Activated CD4-positive, CD25-positive, alpha-beta regulatory T cell treated with anti-CD3 and anti-CD28 coated beads, Interleukin-2, amount 50 U/mL, for 16 hours (primary cell): ENCODE data around the gene ITGB2.

Experiments
- DNase-seq: peaks from one replicate; pipeline ENCODE4 v3.0.0-alpha.2; 2020; ENCODE audit warnings: low read depth, low spot score

Gene ITGB2

GRCh38 chr21:44897326-44898010 lies 23.2 kb downstream of the ITGB2 start:
- no peak for DNase-seq

DNA sequence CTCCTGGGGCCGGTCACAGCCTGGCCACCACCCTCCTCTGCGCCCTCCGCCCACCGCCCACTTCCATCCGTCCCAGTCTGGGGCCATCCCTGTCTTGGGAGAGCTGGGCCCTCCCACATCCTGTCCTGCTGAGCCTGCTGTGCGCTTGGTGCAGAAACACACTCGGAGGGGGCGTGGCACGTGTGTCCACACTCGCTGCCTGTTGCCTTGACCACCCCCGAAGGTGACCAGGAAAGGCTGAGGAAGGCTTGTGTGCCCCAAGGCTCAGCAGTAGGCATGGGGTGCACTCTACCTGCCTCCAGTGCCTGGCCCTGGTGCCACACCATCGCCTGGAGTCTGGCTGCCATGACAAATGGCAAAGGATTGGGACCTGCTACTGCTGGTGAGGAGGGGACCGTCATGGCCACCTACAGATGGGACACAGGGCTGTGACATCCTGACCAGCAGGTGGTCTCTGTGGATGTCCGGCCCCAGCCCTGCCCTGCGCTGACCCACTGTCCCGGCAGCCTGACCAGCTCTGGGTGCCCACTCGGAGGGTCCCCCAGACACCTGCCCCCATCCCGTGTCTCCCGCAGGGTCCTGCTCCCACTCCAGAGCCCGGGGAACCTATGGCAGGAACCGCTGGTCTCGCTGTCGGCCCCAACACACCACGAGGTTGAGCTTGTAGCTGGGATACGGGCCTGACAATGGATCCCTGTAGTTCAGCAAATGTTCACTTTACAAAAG lies 24.0 kb downstream of the ITGB2 start:
- no peak for DNase-seq

GRCh38 chr21:44895859-44896258 lies 24.8 kb downstream of the ITGB2 start:
- no peak for DNase-seq

DNA sequence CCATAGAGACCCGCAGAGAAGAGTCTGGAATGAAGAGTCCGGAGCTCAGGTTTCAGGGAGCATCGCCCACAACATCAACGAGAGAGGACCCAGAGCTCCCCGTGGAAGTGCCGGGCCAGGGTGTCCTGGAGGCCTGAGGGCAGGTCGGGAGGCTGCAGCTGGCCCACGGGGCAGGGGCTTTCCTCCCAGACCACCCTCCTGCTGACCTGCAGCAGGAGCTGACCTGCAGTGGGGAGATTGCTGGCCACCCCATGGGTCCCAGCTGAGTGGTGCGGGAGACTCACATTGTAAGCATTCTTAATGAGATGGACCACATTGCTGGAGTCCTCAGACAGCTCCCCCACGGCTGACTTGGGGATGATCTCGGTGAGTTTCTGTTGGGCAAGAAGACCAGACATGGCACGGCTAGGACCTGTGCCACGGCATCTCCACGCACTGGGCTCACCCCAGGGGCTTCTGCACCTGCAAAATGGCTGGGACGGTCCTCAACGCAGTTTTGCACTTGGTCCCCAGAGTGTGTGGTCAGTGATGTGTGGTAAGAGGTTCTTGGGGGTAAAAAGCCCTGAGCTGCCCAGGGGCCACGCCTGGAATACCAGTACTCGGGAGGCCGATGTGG lies 25.9 kb downstream of the ITGB2 start:
- no peak for DNase-seq

DNA sequence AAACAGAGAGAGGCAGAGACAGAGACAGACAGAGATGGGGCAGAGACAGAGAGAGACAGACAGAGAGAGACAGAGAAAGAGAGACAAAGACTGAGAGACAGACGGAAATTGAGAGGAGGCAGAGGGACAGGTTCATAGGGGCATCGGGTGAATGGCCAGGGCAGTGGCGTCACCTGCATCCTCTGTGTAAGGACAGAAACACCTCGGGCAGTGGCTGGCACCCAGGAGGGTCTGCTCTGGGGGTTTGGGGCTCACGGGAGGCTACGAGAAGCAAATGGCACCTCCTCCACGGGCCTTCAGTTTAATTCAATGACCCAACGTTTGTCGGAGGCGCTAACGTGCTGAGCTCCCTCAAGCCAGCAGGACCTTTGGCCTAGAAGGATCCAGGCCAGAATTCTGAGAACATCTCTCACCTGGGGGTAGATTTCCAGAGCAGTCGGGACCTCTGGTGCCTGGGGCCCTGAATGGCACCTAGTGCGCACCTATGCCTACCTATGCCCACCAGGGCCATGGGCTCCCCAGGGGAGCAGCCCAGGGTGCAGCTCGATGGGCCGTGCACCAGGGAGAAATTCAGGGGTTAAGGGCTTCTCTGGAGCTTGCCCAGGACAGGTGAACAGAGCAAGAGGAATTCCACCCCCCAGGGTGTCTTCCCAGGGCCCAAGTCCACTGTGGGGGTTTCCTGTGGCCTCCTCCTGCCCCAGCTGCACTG lies 26.6 kb downstream of the ITGB2 start:
- no peak for DNase-seq

- no peak for DNase-seq
These were observed 27.5 kb downstream of the ITGB2 start for GRCh38 chr21:44893278-44893556.

- DNase-seq: peak; percentile 40
These were observed 28.0 kb downstream of the ITGB2 start for GRCh38 chr21:44892536-44893277.

GRCh38 chr21:44892095-44892494 lies 28.6 kb downstream of the ITGB2 start:
- no peak for DNase-seq

DNA sequence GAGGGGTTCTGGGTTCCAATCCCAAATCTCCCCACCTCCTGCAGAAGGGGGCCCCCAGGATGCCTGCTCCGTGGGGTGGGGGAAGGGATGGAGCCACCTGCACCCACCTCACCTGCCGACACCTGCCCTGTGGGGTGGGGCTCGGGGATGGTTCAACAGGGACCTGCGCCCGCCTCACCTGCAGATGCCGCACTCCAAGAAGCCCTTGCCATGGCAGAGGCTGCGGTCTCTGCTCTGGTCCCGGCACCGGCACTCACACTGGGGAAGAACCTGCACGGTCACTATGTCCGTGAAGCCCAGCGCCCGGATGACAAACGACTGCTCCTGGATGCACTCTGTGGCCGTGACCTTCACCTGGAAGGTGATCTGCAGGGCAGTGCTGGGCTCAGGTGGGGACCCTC lies 29.1 kb downstream of the ITGB2 start:
- DNase-seq: no peak

DNA sequence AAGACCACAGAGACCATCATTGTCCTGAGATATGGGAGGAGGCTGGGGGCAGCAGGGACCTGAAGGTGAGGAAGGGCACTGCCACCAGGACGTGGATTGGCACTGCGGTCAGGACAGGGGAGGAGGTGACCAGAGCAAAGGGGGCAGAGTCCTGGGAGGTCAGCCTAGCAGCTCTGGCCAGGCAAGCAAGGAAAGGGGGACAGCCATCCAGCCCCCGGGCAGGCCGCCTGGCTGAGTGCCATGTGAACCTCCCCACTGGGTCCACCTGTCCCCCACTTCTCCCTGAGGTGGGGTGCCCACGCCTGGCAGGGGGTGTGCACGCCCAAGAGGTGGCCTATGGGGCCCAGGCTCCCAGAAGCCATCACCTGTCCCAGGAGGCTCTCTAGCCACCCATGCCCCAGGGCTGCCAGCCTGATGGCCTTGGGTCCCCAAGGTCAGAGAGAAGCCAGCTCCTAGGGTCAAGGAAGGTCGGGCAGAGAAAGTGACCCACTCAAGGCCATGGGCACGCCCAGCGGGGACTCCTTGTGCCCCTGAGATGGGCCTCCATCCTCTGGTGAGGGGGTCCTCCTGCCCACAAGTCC lies 29.6 kb downstream of the ITGB2 start:
- DNase-seq: no peak

- no peak for DNase-seq
These were observed 30.3 kb downstream of the ITGB2 start for GRCh38 chr21:44890338-44890931.

DNA sequence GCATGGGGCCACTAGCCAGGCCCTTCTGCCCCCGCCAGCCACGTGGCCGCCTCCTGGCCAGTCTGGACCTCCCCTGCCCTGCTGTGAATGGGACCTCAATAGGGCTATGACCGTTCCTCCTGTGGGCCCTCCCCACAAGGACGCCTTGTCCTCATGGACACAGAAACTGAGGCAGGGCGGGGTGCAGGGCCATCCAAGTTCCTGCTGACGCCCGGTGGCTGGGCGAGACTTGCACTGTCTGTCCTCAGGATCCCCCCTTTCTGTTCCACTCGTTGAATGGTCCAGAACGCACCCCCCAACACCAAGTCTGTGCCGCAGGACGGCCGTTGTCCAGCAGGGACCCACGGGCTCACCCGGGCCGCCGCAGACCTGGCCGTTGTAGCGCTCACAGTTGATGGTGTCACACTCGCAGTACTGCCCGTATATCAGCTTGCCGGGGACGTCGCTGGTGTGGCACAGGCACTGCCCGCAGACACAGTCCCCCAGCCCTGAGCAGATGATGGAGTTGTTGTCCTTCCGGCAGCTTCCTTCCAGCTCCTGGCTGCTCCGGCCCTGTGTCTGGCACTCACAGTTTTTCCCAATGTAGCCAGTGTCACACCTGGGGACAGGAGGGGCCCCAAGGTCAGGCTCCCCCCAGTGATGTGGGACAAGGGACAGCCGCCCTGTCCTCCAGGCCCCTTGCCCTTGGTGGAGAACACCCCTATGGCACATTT lies 30.9 kb downstream of the ITGB2 start:
- DNase-seq: no peak

DNA sequence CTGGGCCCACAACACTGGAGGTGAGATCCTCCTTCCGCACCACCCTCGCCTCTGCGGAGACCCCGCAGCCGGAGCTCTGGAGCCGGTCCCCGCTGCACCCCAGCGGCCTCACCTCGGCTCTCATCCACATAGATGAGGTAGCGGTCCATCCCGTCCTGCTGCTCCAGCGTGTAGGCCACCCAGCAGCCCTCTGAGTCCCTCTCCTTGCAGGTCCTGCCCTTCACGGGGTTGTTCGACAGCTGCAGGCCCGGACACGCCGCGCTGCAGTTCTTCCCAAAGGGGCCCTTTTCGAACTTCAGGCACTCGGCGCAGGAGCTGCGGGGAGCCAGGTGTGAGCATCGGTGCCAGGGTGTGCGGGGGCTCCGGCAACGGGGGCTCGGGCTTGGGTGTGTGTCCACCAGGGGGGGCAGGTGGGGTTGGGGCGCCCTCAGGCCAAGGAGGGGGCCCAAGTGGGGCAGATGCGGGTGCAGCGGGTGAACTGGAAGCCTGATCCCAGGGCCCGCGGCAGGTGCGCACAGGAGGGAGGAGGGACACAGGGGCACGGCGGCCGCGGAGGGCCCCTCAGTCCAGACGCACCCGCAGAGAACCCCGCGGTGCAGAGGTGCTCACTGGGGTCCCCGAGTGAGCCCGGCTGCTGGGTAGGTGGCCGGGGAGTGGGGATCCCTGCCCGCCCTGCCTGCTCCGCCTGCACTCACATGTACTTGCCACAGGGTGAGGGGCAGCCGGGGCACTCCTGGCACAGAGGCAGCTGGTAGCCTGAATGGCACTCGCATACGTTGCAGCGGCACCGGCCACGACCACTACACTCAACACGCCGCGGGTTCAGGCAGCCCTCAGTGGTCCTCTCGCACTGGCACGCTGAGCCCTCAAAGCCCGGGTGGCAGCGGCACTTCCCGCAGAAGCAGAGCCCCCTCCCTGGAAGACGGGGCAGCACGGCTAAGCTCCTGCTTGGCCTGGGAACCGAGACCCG lies 31.8 kb downstream of the ITGB2 start:
- DNase-seq: no peak

DNA sequence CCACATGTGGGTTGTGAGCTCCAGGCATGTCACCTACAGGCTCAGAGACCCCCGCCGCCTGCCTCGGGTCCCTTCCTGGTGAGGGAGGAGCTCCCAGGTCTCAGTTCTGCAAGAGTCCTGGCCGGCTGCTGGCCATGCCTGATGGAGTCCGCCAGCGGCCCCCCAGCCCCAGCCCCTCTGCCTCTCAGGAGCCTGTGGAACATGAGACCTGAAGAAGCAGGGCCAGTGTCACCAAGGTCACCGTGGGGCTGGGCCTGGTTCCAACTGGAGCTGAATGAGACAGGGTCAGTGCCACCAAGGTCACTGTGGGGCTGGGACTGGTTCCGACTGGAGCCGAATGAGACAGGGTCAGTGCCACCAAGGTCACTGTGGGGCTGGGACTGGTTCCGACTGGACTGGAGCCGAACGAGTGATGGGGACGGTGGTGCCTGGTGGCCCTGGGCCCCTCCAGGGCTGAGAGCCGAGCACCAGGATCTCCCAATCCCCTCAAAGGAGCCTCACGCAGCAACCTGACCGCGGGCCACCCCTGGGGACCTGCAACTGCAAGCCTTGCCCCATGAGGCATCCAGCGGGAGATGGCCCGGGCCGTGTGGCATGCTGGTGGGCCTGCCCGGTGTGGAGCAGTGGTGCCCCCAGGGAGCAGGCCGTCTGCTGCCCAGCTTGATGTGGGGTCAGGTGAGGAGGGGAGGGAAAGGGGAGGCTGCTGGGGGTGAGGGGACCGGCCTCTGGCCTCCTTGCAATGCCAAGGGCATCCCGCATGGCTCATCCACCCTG lies 32.7 kb downstream of the ITGB2 start:
- no peak for DNase-seq

DNA sequence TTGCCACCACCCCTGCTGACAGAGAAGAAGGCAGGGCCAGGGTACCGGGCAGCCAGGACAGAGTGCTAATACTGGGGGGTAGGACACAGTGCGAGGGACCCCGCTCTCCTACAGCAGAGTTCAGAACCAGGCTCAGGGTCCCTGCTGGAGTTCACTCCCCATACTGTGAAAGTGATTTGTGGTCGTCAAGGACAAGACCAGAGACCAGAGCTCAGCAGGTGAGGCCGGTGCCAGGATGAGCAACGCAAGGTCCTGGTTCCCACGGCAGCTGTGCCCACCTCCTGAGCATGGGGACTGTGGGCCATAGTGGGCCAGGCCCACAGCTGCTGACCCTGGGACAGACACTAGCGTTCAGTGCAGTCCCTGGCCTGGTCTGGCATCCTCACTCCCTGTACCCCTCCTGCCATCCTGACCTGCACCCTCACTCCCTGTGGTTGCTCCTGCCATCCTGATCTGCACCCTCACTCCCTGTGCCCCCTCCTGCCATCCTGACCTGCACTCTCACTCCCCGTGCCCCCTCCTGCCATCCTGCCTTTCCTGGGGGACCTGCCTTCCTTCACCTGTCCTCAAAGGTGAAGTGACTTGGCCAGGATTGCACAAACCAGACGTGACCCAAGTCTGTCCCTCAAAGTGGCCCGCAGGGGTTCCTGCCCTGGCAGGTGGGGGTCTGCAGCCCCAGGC lies 33.4 kb downstream of the ITGB2 start:
- no peak for DNase-seq

GRCh38 chr21:44886113-44887075 lies 34.3 kb downstream of the ITGB2 start:
- no peak for DNase-seq

GRCh38 chr21:44885615-44886014 lies 35.1 kb downstream of the ITGB2 start:
- no peak for DNase-seq
